HG03558 (cell line): ENCODE data around the gene NTPCR.
"Not testable (repeated sequence)": the region's sequence is repeated elsewhere in the genome, so short reads cannot be mapped to it uniquely, and the experiment has no call there.

Source experiments
- ATAC-seq: cut with Tn5 transposase; IDR thresholded peaks from one replicate; pipeline ENCODE4 v1.9.1; 2021; ENCODE audit warnings: moderate number of reproducible peaks; ENCODE audit not compliant: unreplicated experiment; ENCODE audit errors: extremely low read depth

NTPCR gene

GRCh38 chr1:232925421-232926220 lies 24.8 kb upstream of the NTPCR start:
- no peak for ATAC-seq

DNA sequence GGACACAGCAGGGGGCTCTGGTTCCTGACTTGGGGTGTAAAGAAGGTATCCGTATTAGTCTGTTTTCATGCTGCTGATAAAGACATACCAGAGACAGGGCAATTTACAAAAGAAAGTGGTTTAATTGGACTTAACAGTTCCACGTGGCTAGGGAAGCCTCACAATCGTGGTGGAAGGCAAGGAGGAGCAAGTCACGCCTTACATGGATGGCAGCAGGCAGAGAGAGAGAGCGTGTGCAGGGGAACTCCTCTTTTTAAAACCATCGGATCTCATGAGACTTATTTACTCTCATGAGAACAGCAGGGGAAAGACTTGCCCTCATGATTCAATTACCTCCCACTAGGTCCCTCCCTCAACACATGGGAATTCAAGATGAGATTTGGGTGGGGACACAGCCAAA lies 23.2 kb upstream of the NTPCR start:
- not testable (repeated sequence) for ATAC-seq

DNA sequence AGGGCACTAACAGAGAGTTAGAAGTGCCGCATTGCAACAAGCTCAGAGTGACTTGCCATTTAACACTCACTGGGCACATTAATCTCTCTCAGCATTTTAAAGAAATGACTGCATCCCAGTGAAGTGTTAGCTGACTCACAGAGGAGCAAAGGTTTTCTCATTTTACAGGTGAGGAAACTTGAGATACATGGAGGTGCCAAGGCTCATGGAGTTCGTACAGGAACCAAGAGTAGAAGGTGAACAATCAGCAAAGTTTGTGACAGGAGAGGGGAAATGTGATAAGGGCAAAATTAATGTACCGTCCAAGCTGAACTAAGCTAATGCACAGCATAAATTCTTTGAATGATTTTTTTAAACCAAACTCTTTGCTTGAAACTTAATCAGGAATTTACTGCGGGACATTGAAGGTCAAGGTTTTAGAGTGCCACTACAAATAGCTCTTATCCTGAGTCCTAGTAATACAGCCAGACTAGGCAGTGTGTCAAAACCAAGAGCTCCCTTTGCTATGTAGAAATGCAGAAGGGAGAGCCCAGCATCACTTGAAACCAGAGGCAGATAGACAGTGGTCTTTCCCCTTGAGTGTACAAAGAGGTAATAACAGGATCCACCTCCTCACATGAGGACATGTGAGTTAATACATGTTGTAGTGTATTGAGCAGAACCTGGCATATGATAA lies 22.4 kb upstream of the NTPCR start:
- ATAC-seq: no peak

- no peak for ATAC-seq
Measured at GRCh38 chr1:232932486-232933425, 17.7 kb upstream of the NTPCR start.

- ATAC-seq: no peak
Measured at GRCh38 chr1:232936941-232937340, 13.5 kb upstream of the NTPCR start.

DNA sequence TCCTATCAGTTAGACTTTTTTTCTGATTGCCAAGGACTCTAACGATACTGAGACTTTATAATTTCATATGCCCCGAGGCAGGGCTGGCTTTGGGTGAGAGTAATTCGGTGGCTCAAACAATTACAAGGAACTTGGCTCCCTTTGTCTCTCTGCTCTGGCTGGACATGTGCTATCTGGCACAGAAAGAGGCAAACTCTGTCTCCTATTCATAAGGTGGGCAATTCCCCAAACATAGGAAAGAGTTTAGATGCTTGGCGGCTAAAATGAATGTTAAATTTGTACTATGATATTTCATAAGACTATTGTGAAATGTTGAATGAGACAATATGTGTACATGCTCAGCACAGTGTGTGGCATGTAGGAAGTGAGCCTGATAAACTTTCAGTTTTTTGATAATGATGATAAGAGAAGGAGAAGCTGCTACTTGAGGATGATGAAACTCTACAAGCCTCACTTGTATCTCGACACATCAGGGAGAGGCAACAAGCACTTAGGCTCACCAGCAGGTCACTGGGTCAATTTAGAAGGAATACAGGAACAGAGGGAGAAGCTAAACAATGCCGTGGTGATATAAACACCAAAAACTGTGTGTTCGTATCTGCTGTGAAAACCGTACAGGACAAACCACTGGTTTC lies 12.6 kb upstream of the NTPCR start:
- no peak for ATAC-seq

GRCh38 chr1:232938926-232939325 lies 11.5 kb upstream of the NTPCR start:
- ATAC-seq: no peak

GRCh38 chr1:232939748-232940147 lies 10.7 kb upstream of the NTPCR start:
- ATAC-seq: no peak

GRCh38 chr1:232940262-232940661 lies 10.1 kb upstream of the NTPCR start:
- no peak for ATAC-seq

- no peak for ATAC-seq
Measured at GRCh38 chr1:232942413-232943294, 7.8 kb upstream of the NTPCR start.

- no peak for ATAC-seq
Measured at GRCh38 chr1:232943679-232944252, 6.6 kb upstream of the NTPCR start.

DNA sequence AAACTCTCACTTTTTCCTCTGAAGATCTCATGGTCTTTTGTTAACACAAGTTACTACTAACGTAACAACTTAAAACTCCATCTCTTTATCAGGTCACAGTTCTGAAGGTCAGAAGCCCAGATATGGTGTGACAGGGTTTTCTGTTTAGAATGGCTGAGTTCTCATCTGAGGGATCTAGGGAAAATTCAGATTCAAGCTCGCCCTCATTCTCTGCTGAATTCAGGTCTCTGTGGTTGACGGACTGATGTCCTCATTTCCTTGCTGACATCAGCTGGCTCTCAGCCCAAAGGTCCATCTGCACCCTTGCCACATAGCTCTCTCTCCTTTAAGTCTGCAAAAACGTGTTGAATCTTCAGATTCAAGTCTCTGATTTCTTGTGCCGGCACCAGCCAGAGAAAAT lies 6.1 kb upstream of the NTPCR start:
- no peak for ATAC-seq

DNA sequence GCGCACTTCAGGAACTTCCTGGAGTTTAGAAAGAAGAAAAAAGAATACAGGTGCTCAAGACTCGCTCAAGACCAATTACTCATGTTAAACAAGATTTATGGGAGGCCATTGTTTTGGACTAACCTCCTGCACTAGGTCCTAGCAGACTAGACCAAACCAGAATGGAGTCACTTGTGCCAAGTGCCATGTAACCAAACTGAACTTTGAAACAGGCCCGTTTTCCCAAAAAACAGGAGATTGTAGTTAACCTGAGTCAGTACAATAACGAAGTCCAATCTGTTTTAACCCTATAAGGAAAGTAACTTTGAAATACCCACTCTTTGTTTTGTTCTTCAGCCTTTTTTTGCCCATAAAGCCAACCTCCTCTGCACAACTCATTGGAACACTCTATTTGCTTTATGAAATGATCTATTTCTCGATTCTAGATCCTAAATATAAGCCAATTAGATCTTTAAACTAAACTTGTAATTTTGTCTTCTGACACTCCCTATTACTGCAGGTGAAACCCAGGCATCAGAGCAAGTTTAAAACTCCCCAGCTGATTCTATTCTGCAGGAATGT lies 695 bp upstream of the NTPCR start:
- no peak for ATAC-seq

DNA sequence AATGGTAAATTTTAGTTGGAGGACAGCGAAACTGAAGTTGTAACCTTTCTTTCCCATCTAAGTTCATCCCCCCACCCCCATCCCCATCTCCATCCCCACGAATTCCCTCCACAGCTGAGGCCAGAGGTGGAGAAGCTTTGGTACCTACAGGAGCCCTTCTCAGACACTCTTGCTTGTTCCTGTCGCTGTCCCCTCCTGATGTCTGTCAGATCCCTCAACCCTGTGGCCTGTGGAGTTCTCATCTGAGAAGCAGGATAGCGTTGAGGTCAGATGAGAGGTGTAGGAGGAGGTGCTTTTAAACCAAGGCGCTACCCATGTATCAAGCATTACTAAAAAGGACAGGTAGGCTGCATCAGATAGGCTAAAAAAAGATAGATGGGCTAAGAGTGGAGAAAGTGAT lies 769 bp downstream of the NTPCR start:
- no peak for ATAC-seq

DNA sequence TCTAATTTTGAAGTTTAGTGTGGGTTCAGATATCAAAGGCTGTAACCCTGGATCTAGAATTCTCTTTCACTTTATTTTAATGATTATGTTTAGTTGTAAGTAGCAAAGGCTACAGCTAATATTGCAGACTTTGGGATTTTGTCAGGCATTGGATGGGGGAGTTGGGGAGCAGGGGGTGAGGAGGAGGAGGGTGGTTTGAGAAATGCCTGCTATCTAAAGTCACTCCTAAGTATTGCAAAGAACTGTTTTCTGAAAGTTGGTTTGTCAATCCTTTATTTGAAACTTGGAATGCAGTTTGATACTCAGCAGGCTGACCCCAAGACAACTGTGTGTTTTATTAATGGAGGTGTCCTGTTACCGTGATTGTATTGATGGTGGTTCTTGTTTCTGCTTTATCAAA lies 1.2 kb downstream of the NTPCR start:
- ATAC-seq: no peak

DNA sequence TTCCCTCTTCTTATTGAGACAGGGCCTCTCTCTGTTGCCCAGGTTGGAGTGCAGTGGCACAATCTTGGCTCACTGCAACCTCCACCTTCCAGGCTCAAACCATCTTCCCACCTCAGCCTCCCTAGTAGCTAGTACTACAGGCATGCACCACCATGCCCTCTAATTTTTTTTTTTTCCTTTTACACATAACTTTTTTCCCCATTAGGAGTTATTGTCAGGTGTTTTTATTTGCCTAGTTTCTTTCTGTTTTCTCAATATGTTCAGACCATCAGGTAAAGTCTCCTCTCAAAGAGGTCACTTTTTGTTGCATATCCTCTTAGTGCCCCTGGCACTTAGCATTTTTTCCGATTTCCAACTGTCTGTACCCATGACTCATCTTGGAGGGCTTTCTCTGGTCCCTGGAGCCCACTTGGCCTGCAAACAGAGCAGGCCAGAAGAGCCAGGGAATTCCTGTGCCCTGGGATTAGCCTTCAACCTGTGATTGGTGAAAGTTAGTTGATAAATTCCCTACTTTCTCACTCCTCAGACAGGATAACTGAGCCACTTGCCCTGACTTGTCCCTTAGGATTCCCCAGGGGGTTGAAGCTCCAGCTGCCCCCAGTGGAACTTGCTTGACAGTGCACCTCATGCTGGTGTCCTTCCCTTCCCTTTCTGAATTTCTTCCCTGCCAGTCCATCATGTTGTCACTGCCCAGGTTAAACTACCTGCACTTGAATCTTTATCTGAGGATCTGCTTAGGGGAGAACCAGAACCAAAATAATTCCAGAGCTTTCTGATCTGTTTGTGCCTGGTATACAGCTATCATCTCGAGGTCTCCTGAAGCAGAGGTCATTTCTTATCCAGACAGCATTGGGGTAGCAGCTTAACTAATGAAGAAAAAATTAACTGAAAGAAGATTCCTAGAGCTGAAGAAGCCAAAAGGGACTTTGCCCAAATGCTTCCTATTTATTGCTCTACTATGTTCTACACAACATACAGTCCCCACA lies 2.4 kb downstream of the NTPCR start:
- ATAC-seq: peak; percentile 47

GRCh38 chr1:232954594-232955365 lies 4.4 kb downstream of the NTPCR start:
- no peak for ATAC-seq
